ENCODE measurements around the gene WBP1. TPM values are rescaled to one million over a fixed set of nuclear protein-coding genes. Genes with fewer than 3 reads are reported as not detected.
"Not testable (repeated sequence)": the region's sequence is repeated elsewhere in the genome, so short reads cannot be mapped to it uniquely, and the experiment has no call there.

Gene WBP1
- 32.6 and 35.3 TPM in 2 replicates for total RNA-seq

- Mint-ChIP-seq H3K4me1 (ENCODE audit: low read depth) (peaks cover 61% of the 10 kb centered on the region), H3K27me3 (ENCODE audit: insufficient read depth) (no peaks in the 10 kb centered on the region), H3K27ac (peak within 1 kb of the TSS; percentile 98), H3K4me3 (peak within 1 kb of the TSS; percentile 98), H3K36me3 (ENCODE audit: low read depth) (peaks cover 32% of the 10 kb centered on the region), H3K9me3 (no peaks in the 10 kb centered on the region)
- peak; percentile 99 for DNase-seq (ENCODE audit: low spot score)
- intact Hi-C loops (cut with micrococcal nuclease): loop anchor here (1.0 to 10.0 kb wide), 10 partner anchors 14 to 721 kb away; partner anchors contain the start of genes AUP1, C2orf81, DGUOK and HK2
Measured at GRCh38 chr2:74458132-74458937, at the start of gene WBP1. TSS of gene WBP1 (plus strand) at chr2:74458438. CDS start at chr2:74458603, 165 bp downstream.

GRCh38 chr2:74413001-74413698 is 45.1 kb upstream of the WBP1 start:
- no peaks in the 10 kb centered on the region for H3K9me3 Mint-ChIP-seq
- peaks cover 5% of the 10 kb centered on the region for H3K27me3 Mint-ChIP-seq (ENCODE audit: insufficient read depth)
- no peak overlapping the region for H3K27ac Mint-ChIP-seq
- H3K4me3 Mint-ChIP-seq: no peak overlapping the region
- H3K36me3 Mint-ChIP-seq (ENCODE audit: low read depth): no peaks in the 10 kb centered on the region
- no peak for DNase-seq (ENCODE audit: low spot score)
- peaks cover 21% of the 10 kb centered on the region for H3K4me1 Mint-ChIP-seq (ENCODE audit: low read depth)
- intact Hi-C loops (cut with micrococcal nuclease): no loop called here

GRCh38 chr2:74414441-74414840 is 43.8 kb upstream of the WBP1 start:
- Mint-ChIP-seq H3K27ac (no peak overlapping the region), H3K36me3 (ENCODE audit: low read depth) (no peaks in the 10 kb centered on the region), H3K4me3 (no peak overlapping the region), H3K27me3 (ENCODE audit: insufficient read depth) (peaks cover 4% of the 10 kb centered on the region), H3K9me3 (no peaks in the 10 kb centered on the region), H3K4me1 (ENCODE audit: low read depth) (peaks cover 21% of the 10 kb centered on the region)
- intact Hi-C loops (cut with micrococcal nuclease): no loop called here
- DNase-seq (ENCODE audit: low spot score): no peak

GRCh38 chr2:74414881-74415761 is 43.1 kb upstream of the WBP1 start:
- Mint-ChIP-seq H3K4me1 (ENCODE audit: low read depth) (peaks cover 26% of the 10 kb centered on the region), H3K36me3 (ENCODE audit: low read depth) (no peaks in the 10 kb centered on the region), H3K4me3 (peak overlapping the region; percentile 51), H3K27me3 (ENCODE audit: insufficient read depth) (peaks cover 4% of the 10 kb centered on the region), H3K9me3 (no peaks in the 10 kb centered on the region), H3K27ac (no peak overlapping the region)
- intact Hi-C loops (cut with micrococcal nuclease): no loop called here
- no peak for DNase-seq (ENCODE audit: low spot score)

GRCh38 chr2:74415762-74416395 is 42.4 kb upstream of the WBP1 start:
- no peak overlapping the region for H3K27ac Mint-ChIP-seq
- intact Hi-C loops (cut with micrococcal nuclease): no loop called here
- no peaks in the 10 kb centered on the region for H3K36me3 Mint-ChIP-seq (ENCODE audit: low read depth)
- peaks cover 4% of the 10 kb centered on the region for H3K27me3 Mint-ChIP-seq (ENCODE audit: insufficient read depth)
- peak overlapping the region; percentile 54 for H3K4me3 Mint-ChIP-seq
- DNase-seq (ENCODE audit: low spot score): no peak
- peaks cover 32% of the 10 kb centered on the region for H3K4me1 Mint-ChIP-seq (ENCODE audit: low read depth)
- no peaks in the 10 kb centered on the region for H3K9me3 Mint-ChIP-seq

GRCh38 chr2:74416778-74417177 is 41.5 kb upstream of the WBP1 start:
- intact Hi-C loops (cut with micrococcal nuclease): no loop called here
- H3K36me3 Mint-ChIP-seq (ENCODE audit: low read depth): no peaks in the 10 kb centered on the region
- no peak for DNase-seq (ENCODE audit: low spot score)
- peaks cover 4% of the 10 kb centered on the region for H3K27me3 Mint-ChIP-seq (ENCODE audit: insufficient read depth)
- peaks cover 37% of the 10 kb centered on the region for H3K4me1 Mint-ChIP-seq (ENCODE audit: low read depth)
- no peak overlapping the region for H3K4me3 Mint-ChIP-seq
- H3K27ac Mint-ChIP-seq: no peak overlapping the region
- no peaks in the 10 kb centered on the region for H3K9me3 Mint-ChIP-seq

- Mint-ChIP-seq H3K4me3 (no peak overlapping the region), H3K27me3 (ENCODE audit: insufficient read depth) (peaks cover 4% of the 10 kb centered on the region), H3K4me1 (ENCODE audit: low read depth) (peaks cover 37% of the 10 kb centered on the region), H3K36me3 (ENCODE audit: low read depth) (no peaks in the 10 kb centered on the region), H3K27ac (no peak overlapping the region), H3K9me3 (no peaks in the 10 kb centered on the region)
- intact Hi-C loops (cut with micrococcal nuclease): no loop called here
- no peak for DNase-seq (ENCODE audit: low spot score)
Measured at GRCh38 chr2:74417197-74417596, 41.0 kb upstream of the WBP1 start.

GRCh38 chr2:74417763-74418162 is 40.5 kb upstream of the WBP1 start:
- Mint-ChIP-seq H3K4me1 (ENCODE audit: low read depth) (peaks cover 39% of the 10 kb centered on the region), H3K27ac (no peak overlapping the region), H3K4me3 (no peak overlapping the region), H3K9me3 (no peaks in the 10 kb centered on the region), H3K27me3 (ENCODE audit: insufficient read depth) (peaks cover 4% of the 10 kb centered on the region), H3K36me3 (ENCODE audit: low read depth) (no peaks in the 10 kb centered on the region)
- no peak for DNase-seq (ENCODE audit: low spot score)
- intact Hi-C loops (cut with micrococcal nuclease): no loop called here

- Mint-ChIP-seq H3K27me3 (ENCODE audit: insufficient read depth) (peaks cover 4% of the 10 kb centered on the region), H3K4me3 (no peak overlapping the region), H3K4me1 (ENCODE audit: low read depth) (peaks cover 42% of the 10 kb centered on the region), H3K9me3 (no peaks in the 10 kb centered on the region), H3K27ac (no peak overlapping the region), H3K36me3 (ENCODE audit: low read depth) (peaks cover 4% of the 10 kb centered on the region)
- DNase-seq (ENCODE audit: low spot score): no peak
- intact Hi-C loops (cut with micrococcal nuclease): no loop called here
Measured at GRCh38 chr2:74418312-74418711, 39.9 kb upstream of the WBP1 start.

- no peak for DNase-seq (ENCODE audit: low spot score)
- intact Hi-C loops (cut with micrococcal nuclease): no loop called here
- peaks cover 8% of the 10 kb centered on the region for H3K36me3 Mint-ChIP-seq (ENCODE audit: low read depth)
- H3K4me1 Mint-ChIP-seq (ENCODE audit: low read depth): peaks cover 39% of the 10 kb centered on the region
- H3K9me3 Mint-ChIP-seq: no peaks in the 10 kb centered on the region
- no peak overlapping the region for H3K4me3 Mint-ChIP-seq
- peaks cover 2% of the 10 kb centered on the region for H3K27me3 Mint-ChIP-seq (ENCODE audit: insufficient read depth)
- no peak overlapping the region for H3K27ac Mint-ChIP-seq
Measured at GRCh38 chr2:74419345-74419744, 38.9 kb upstream of the WBP1 start.

- Mint-ChIP-seq H3K36me3 (ENCODE audit: low read depth) (peaks cover 11% of the 10 kb centered on the region), H3K27me3 (ENCODE audit: insufficient read depth) (peaks cover 2% of the 10 kb centered on the region), H3K4me1 (ENCODE audit: low read depth) (peaks cover 39% of the 10 kb centered on the region), H3K4me3 (peak overlapping the region; percentile 41), H3K9me3 (no peaks in the 10 kb centered on the region), H3K27ac (peak overlapping the region; percentile 32)
- DNase-seq (ENCODE audit: low spot score): no peak
- intact Hi-C loops (cut with micrococcal nuclease): loop anchor here (2.0 to 10.0 kb wide), 2 partner anchors 35 to 235 kb away; partner anchors contain the start of genes INO80B and SEMA4F
Measured at GRCh38 chr2:74420006-74420405, 38.2 kb upstream of the WBP1 start.

- Mint-ChIP-seq H3K4me1 (ENCODE audit: low read depth) (peaks cover 39% of the 10 kb centered on the region), H3K36me3 (ENCODE audit: low read depth) (peaks cover 16% of the 10 kb centered on the region), H3K4me3 (peak overlapping the region; percentile 98), H3K27ac (peak overlapping the region; percentile 99)
- intact Hi-C loops (cut with micrococcal nuclease): loop anchor here (1.0 to 10.0 kb wide), 7 partner anchors 20 to 234 kb away; partner anchors contain the start of genes AUP1, HTRA2, INO80B and SEMA4F
- H3K9me3 Mint-ChIP-seq; H3K27me3 Mint-ChIP-seq (ENCODE audit: insufficient read depth); DNase-seq (ENCODE audit: low spot score): not testable (repeated sequence)
Measured at GRCh38 chr2:74420443-74421103, 37.7 kb upstream of the WBP1 start.

All from activated T-helper 1 cell treated with anti-CD3 and anti-CD28 coated beads, Interleukin-12 subunit alpha, Interleukin-12 subunit beta, Interleukin-2, Interleukin-4 antibody, amounts not matched to agents 30 ng/mL and 10 ng/mL and 1 ng/mL, durations not matched to agents 14 hours and 24 hours and 36 hours (primary cell).